Lower leg skin (tissue), 3 donors: ENCODE results near the gene KRTAP5-8.

ENCODE experiments used
- CTCF ChIP-seq, 3 donors: fragments of 450-650 bp; IDR thresholded peaks; one replicate each; pipeline ENCODE4 v1.5.1; 2016; ENCODE audit warnings: antibody characterized with exemption in 3 of 3, mild to moderate bottlenecking in 3 of 3, moderate library complexity in 2 of 3
- POLR2A ChIP-seq, 2 donors: fragments of 450-650 bp; IDR thresholded peaks; one replicate each; pipeline ENCODE4 v1.6.1; 2016 to 2017; ENCODE audit warnings: antibody characterized with exemption in 2 of 2, mild to moderate bottlenecking in 1 of 2, moderate library complexity in 1 of 2

- TF ChIP-seq POLR2A (IDR thresholded peaks at IDR 0.05) (no peak), CTCF (IDR thresholded peaks at IDR 0.05) (no peak)
These were observed 1.2 kb downstream of the KRTAP5-8 start for GRCh38 chr11:71539017-71539416.
